GM10248 (cell line): Measurements from ENCODE around the gene LRBA.

Experiments
- CTCF ChIA-PET: fragments of 300-600 bp; sonication (Branson Sonifier 250); formaldehyde crosslinking; extraction: SDS; loops from one replicate; lab custom pipeline; 2021; ENCODE audit warnings: antibody characterized with exemption; lab: Yijun Ruan, JAX
- POLR2A ChIA-PET: fragments of 350-650 bp; sonication (Branson Sonifier 250); formaldehyde crosslinking; extraction: SDS; loops from one replicate; lab custom pipeline; 2020; ENCODE audit warnings: antibody characterized with exemption; lab: Yijun Ruan, JAX
- DNase-seq: peaks from one replicate; pipeline ENCODE4 v3.0.0; 2012; ENCODE audit errors: extremely low spot score
- TF ChIP-seq, protein P1 (sequence below): IDR thresholded peaks from 2 replicates; pipeline ENCODE4 v1.5.1; 2012; ENCODE audit warnings: mild to moderate bottlenecking, low read depth; ENCODE audit errors: extremely low read depth, missing control alignments, control extremely low read depth

Gene LRBA

DNA sequence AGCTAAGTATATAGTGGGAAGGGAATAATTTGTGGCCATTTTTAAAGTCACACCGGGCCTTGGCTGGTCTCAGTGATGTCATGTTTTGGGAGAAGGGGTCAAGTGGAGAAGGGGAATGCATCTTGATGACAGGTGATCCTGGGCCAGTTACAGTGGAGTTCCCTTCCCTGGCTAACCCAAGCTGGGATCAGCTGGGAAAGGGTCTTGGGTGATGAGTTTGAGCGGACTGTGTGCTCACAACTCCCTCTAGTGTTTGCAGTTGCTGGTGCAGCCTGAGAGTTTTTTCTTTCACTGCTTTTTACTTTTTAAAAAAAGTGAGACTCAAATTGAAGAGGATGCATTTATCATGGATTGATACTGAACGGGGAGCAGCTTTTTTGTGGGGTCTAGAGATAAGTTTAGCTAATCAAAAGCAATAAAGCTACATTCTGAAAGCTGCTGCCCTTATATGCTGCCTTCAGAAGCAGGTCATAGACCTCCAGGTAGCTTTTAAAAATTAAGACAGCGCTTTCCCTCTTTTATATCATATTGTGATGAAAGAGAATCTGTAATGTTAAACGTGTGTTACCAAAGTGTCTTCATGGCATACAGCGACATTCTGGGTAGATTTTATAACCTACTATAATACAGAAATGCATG, 772.1 kb downstream of the LRBA start:
- POLR2A ChIA-PET, result no interaction called here
- DNase-seq, result peak; percentile 53
- TF ChIP-seq, protein P1, sequence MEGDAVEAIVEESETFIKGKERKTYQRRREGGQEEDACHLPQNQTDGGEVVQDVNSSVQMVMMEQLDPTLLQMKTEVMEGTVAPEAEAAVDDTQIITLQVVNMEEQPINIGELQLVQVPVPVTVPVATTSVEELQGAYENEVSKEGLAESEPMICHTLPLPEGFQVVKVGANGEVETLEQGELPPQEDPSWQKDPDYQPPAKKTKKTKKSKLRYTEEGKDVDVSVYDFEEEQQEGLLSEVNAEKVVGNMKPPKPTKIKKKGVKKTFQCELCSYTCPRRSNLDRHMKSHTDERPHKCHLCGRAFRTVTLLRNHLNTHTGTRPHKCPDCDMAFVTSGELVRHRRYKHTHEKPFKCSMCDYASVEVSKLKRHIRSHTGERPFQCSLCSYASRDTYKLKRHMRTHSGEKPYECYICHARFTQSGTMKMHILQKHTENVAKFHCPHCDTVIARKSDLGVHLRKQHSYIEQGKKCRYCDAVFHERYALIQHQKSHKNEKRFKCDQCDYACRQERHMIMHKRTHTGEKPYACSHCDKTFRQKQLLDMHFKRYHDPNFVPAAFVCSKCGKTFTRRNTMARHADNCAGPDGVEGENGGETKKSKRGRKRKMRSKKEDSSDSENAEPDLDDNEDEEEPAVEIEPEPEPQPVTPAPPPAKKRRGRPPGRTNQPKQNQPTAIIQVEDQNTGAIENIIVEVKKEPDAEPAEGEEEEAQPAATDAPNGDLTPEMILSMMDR, result peak; percentile 84
- CTCF ChIA-PET, result interaction anchor here (0.7 to 3.4 kb wide), 40 partner anchors 9 to 626 kb away, joined by 3 to 37 read pairs (median 5); no protein-coding TSS in a partner anchor

DNA sequence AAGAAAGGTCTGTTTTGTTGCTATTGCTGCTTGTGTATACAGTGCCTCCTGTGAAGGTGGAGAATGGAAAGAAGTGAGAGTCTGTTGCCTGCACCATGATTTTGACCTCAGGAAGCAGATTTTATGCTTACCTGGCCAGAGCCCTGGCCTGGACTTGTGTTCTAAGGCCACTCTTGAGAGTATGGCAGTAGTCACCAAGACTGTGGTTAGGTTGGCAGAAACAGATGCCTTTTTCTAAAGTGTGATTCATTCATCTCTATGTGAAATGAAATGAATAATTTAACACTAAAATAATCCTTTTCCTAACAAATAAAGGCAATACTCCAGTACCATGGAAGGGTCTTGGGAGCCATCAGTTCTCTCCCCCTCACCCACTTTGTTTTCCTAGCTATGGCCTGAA, 775.1 kb downstream of the LRBA start:
- ChIA-PET CTCF (no interaction called here), POLR2A (no interaction called here)
- TF ChIP-seq, protein P1, result no peak
- no peak for DNase-seq

- DNase-seq, result no peak
- CTCF ChIA-PET, result no interaction called here
- POLR2A ChIA-PET, result no interaction called here
- TF ChIP-seq, protein P1, result no peak
Measured at GRCh38 chr4:150238591-150238990, 776.5 kb downstream of the LRBA start.

DNA sequence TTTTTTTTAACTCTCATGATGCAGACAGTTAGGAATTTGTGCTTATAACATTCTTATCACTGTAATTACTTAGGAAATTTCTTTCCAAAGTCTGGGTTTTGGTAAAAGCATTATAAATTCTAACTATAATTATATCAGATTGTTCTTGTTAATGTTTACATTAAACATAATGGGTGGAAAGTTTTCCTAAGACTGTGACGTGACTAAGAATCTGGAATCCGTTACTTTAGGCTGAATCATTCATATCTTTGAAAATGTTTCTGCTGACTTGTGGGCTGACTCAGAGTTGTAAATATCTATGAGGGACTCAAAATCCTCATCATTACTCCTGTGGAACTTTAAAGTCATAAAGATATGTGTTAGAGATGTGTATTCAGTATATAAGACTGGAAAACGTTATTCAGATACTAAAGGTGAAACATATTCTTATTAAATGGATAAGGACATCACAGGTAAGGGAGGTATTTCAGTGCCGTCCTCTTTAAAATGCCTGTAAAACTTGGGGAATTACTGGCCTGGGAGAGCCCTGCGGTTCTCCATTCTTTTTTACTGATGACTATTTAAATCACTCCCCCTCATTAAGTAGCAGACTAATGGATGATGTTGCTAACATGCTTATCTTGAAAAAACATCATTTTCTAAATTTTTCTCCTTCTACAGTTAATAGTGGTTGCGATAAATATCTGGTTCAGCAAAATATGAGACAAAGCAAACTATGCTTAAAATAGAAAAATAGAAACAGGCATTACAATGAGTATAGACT, 777.8 kb downstream of the LRBA start:
- CTCF ChIA-PET, result no interaction called here
- TF ChIP-seq, protein P1, result no peak
- POLR2A ChIA-PET, result no interaction called here
- DNase-seq, result no peak

DNA sequence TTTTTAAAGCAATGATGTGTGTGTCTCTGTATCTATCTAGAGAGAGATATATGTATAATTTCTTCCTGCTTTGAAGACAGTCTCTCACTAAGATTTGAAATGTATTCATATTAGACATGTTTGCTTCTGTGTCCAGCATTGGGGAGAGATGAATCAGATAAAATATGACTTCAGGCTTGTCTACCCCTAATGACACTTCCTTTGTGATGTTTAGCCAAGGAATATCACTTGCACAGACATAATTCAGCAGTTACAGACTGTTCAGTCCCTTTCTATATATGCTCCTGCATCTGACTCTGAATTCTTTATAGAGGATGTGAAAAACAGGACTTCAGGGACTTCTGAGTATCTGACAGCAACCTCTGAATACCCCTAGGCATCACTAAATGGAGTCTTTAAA, 778.5 kb downstream of the LRBA start:
- ChIA-PET CTCF (no interaction called here), POLR2A (no interaction called here)
- DNase-seq, result no peak
- TF ChIP-seq, protein P1, result no peak

DNA sequence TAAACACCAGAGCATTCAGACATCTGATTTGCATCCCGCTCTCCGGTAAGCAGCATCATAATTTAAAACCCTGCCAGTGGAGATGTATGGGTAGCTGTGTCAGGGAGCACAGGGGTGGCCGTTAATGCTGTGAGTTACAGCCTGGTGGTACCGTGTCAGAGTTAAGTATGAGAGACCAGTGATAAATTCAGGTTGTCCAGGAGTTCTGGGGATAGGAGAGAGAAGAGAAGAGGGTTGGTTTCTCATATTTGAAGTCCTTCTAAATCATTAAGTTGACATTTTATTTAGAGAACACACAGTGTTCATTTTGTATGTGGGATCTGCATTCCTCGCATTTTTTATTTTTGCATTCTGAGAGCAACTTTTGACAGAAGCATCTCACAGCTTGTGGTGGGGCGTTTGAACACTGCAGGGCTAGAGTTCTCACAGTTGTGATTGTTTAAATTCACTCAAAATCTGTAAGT, 779.2 kb downstream of the LRBA start:
- no peak for DNase-seq
- TF ChIP-seq, protein P1, result no peak
- POLR2A ChIA-PET, result no interaction called here
- CTCF ChIA-PET, result no interaction called here
